ENCODE measurements around the gene CCDC148.
"Not testable (repeated sequence)": the region's sequence is repeated elsewhere in the genome, so short reads cannot be mapped to it uniquely, and the experiment has no call there.

CCDC148 gene

DNA sequence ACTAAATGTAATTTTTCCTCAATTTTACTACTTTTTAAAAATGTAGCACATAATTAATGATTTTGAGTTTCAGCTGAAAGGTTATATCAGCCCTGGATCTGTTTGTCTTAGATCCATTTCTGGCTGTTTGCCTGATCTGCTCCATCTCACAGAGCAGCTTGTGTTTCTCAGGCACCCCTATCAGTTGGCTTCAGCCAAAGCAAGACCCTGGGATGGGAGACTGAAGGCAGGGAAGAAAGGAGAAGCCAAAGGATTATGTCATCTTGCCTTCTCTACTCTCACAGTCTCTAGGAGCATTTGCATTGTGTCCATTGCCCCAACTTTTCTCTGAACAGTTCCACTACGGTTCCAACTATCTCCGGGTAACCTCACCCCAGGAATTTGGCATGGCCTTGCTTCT lies 110.5 kb downstream of the CCDC148 start:
- Histone ChIP-seq H3K9ac (ENCODE audit: low read depth, low read length) (no peak overlapping the region), H3K4me3 (ENCODE audit: low read length) (no peak overlapping the region), H3K9me3 (ENCODE audit: insufficient read depth, low read depth, low read length) (no peaks in the 10 kb centered on the region), H3K27me3 (ENCODE audit: insufficient read depth, low read length) (no peaks in the 10 kb centered on the region), H3K4me1 (ENCODE audit: insufficient read depth, low read length) (peaks cover 13% of the 10 kb centered on the region; the same call in 1 of the 2 replicates), H3K27ac (ENCODE audit: low read length) (no peak overlapping the region), H3K36me3 (ENCODE audit: insufficient read depth, low read depth, low read length) (no peaks in the 10 kb centered on the region)

DNA sequence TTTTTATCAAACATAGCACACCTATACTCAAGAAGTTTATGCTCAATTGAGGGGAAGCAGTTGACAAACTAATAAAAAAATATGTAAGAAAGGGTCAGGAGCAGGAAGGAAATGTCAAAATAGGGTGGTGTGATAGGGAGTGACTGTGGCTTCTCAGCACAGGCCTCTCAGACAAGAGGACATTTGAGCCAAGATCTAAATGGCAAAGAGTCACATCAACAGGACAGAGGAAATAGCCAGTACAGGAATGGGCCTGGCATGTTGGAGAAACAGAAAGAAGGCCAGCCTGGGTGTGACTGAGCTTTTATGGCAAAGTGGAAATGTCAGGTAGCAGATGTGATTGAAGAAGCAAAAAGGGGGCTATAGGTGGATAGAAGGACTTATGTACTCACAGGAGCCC lies 117.0 kb downstream of the CCDC148 start:
- Histone ChIP-seq H3K4me1 (ENCODE audit: insufficient read depth, low read length) (peaks cover 10% of the 10 kb centered on the region; the same call in 1 of the 2 replicates), H3K9ac (ENCODE audit: low read depth, low read length) (no peak overlapping the region), H3K27me3 (ENCODE audit: insufficient read depth, low read length) (no peaks in the 10 kb centered on the region)

DNA sequence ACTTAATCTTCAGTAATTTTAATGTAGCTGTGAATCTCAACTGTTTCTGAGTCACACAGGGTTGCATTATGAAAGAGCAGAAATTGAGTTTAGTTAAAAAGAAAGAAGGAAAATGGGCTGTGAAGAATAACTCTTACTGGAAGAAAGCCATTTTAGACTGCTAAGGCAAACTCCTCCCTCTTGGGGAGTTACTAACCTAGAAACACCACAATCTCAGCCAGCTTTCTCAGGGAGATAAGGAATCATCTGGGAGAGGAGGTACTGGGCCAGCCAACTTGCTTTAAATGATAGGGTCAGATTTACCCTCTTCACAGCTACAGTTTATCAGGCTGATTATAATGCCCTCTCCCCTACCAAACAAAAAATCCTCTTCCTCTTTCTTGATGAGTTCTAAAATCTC lies 119.5 kb downstream of the CCDC148 start:
- no peak overlapping the region for H3K4me3 ChIP-seq (ENCODE audit: low read length)
- no peak overlapping the region for H3K9ac ChIP-seq (ENCODE audit: low read depth, low read length)
- H3K27ac ChIP-seq (ENCODE audit: low read length): no peak overlapping the region
- H3K27me3 ChIP-seq (ENCODE audit: insufficient read depth, low read length): no peaks in the 10 kb centered on the region
- no peaks in the 10 kb centered on the region for H3K9me3 ChIP-seq (ENCODE audit: insufficient read depth, low read depth, low read length)
- H3K36me3 ChIP-seq (ENCODE audit: insufficient read depth, low read depth, low read length): no peaks in the 10 kb centered on the region
- no peaks in the 10 kb centered on the region for H3K4me1 ChIP-seq (ENCODE audit: insufficient read depth, low read length)

More for the DNA sequence above, 117.0 kb downstream of the CCDC148 start:
- no peak overlapping the region for H3K27ac ChIP-seq (ENCODE audit: low read length)
- H3K9me3 ChIP-seq (ENCODE audit: insufficient read depth, low read depth, low read length): no peaks in the 10 kb centered on the region
- H3K4me3 ChIP-seq (ENCODE audit: low read length): no peak overlapping the region
- no peaks in the 10 kb centered on the region for H3K36me3 ChIP-seq (ENCODE audit: insufficient read depth, low read depth, low read length)

DNA sequence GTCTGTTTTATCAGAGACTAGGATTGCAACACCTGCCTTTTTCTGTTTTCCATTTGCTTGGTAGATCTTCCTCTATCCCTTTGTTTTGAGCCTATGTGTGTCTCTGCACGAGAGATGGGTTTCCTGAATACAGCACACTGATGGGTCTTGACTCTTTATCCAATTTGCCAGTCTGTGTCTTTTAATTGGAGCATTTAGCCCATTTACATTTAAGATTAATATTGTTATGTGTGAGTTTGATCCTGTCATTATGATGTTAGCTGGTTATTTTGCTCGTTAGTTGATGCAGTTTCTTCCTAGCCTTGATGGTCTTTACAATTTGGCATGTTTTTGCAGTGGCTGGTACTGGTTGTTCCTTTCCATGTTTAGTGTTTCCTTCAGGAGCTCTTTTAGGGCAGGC lies 124.8 kb downstream of the CCDC148 start:
- H3K9ac ChIP-seq (ENCODE audit: low read depth, low read length); H3K9me3 ChIP-seq (ENCODE audit: insufficient read depth, low read depth, low read length); H3K36me3 ChIP-seq (ENCODE audit: insufficient read depth, low read depth, low read length); H3K4me3 ChIP-seq (ENCODE audit: low read length); H3K27ac ChIP-seq (ENCODE audit: low read length); H3K27me3 ChIP-seq (ENCODE audit: insufficient read depth, low read length); H3K4me1 ChIP-seq (ENCODE audit: insufficient read depth, low read length): not testable (repeated sequence)

DNA sequence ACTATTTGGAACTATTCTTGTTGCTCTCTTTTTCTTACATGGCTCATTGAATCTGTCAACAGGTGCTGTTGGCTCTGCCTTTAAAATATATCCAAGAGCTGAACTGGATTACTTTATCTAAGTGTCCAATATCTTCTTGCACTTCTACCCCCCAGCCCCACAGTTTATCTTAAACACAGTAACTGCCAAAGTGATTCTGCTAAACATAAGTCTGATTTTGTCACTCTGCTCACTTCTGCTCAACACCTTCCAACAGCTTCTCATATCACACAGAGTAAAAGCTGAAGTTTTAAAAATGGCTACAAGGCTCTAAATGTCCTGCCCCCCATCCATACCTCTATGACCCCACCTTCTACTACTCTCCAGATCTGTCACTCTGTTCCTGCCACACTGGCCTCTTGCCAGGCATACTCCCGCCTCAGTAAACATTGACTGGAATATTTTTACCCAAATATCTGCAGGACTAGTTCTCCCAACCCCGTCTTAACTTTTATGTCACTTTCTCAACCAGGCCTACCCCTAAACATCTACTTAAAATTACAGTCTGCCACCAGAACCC lies 130.7 kb downstream of the CCDC148 start:
- Histone ChIP-seq H3K27ac (ENCODE audit: low read length) (no peak overlapping the region), H3K4me3 (ENCODE audit: low read length) (no peak overlapping the region), H3K9ac (ENCODE audit: low read depth, low read length) (no peak overlapping the region), H3K27me3 (ENCODE audit: insufficient read depth, low read length) (no peaks in the 10 kb centered on the region), H3K9me3 (ENCODE audit: insufficient read depth, low read depth, low read length) (no peaks in the 10 kb centered on the region), H3K36me3 (ENCODE audit: insufficient read depth, low read depth, low read length) (no peaks in the 10 kb centered on the region), H3K4me1 (ENCODE audit: insufficient read depth, low read length) (no peaks in the 10 kb centered on the region)

DNA sequence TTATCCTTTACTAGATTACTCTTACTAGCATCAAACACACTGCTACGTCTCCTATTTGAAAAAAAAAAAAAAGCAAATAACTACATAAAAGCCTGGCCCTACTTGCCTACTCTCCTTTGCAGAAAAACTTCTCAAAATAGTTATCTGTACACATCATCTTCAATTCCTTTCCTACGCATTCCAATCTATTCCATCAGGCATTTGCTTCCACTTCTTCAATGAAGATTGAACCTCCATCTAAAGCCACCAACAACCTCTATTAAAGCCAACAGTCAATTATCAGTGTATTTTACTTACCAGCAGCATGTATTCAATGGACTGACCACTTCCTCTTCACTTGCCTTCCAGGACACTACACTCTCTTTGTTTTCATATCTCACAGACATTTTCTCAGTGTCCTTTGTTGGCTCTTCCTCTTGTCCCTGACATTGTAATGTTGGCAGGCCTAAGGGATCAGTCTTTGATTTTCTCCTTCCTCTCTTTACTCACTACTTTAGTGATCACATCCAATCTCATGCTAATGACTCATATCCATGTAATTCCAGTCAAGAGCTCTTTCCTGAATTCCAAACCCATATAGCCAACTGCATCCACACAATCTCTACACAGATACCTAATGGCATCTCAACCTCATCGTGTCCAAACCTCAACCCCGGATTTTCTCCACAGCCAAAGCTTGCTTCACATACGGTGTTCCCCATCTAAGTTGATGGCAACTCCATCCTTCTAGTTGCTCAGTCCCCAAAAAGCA lies 131.3 kb downstream of the CCDC148 start:
- Histone ChIP-seq H3K27ac (ENCODE audit: low read length) (no peak overlapping the region), H3K36me3 (ENCODE audit: insufficient read depth, low read depth, low read length) (no peaks in the 10 kb centered on the region), H3K9me3 (ENCODE audit: insufficient read depth, low read depth, low read length) (no peaks in the 10 kb centered on the region), H3K4me3 (ENCODE audit: low read length) (no peak overlapping the region), H3K27me3 (ENCODE audit: insufficient read depth, low read length) (no peaks in the 10 kb centered on the region), H3K4me1 (ENCODE audit: insufficient read depth, low read length) (no peaks in the 10 kb centered on the region), H3K9ac (ENCODE audit: low read depth, low read length) (no peak overlapping the region)

DNA sequence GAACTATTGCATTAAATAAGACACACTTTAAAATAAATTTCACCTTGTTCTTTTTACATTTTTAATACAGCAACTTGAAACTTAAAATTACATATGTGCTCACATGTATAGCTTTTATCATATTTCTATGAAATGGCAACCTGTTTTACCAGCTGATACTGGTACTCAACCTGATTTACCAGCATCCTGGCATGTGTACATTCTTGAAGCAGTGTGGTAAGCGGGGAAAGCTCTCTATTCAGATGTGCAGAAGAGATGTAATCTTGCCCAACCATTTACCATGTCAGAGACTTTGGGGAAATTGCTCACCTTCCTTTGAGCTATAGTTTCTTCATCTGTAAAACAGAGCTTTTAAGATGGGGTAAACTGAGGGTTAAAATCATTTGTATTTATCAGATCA lies 133.2 kb downstream of the CCDC148 start:
- H3K36me3 ChIP-seq (ENCODE audit: insufficient read depth, low read depth, low read length): no peaks in the 10 kb centered on the region
- H3K9ac ChIP-seq (ENCODE audit: low read depth, low read length): no peak overlapping the region
- 0 out of 2 replicates have a peak, but pooled peaks cover 6% of the 10 kb centered on the region for H3K9me3 ChIP-seq (ENCODE audit: insufficient read depth, low read depth, low read length)
- no peaks in the 10 kb centered on the region for H3K27me3 ChIP-seq (ENCODE audit: insufficient read depth, low read length)
- no peaks in the 10 kb centered on the region for H3K4me1 ChIP-seq (ENCODE audit: insufficient read depth, low read length)
- H3K27ac ChIP-seq (ENCODE audit: low read length): no peak overlapping the region
- no peak overlapping the region for H3K4me3 ChIP-seq (ENCODE audit: low read length)

DNA sequence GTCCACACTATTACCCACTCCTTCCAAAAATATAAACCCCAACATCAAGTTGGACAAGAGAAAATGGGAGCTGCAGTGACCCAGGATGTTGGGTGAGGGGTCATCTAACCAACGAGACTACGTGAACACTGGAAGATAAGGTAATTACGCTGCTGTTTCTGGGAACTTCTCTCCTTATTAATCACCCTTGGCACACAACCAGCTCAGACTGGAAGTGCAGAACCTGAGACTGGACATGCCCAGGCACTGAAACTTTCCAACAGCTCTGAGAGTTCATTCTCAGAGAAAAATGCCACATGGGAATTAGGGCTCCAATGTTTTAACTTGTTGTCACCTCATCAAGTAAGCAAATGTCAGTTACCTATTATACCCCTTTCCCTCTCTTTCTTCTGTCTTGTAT lies 135.3 kb downstream of the CCDC148 start:
- Histone ChIP-seq H3K4me3 (ENCODE audit: low read length) (no peak overlapping the region), H3K4me1 (ENCODE audit: insufficient read depth, low read length) (no peaks in the 10 kb centered on the region; the same call in 1 of the 2 replicates), H3K9me3 (ENCODE audit: insufficient read depth, low read depth, low read length) (0 out of 2 replicates have a peak, but pooled peaks cover 6% of the 10 kb centered on the region), H3K36me3 (ENCODE audit: insufficient read depth, low read depth, low read length) (no peaks in the 10 kb centered on the region), H3K9ac (ENCODE audit: low read depth, low read length) (no peak overlapping the region), H3K27ac (ENCODE audit: low read length) (no peak overlapping the region), H3K27me3 (ENCODE audit: insufficient read depth, low read length) (no peaks in the 10 kb centered on the region)

DNA sequence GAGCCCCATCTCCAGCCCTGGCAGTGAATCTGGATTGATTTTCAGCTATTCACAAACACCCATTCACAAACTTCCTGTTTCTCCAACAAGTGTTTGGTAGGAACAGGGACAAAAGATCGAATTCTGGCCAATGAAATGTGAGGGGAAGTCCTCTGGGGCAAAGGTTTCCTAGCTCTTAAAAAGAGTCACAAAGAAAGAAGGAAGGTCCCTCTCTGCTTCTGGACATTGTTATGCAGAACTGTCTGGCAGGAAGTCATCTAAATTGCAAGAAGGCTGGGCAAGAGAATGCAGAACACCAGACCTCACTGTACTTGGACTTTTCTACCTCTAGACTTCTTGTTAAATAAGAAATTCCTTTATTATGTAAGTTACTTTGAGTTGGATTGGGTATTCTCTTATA lies 137.3 kb downstream of the CCDC148 start:
- H3K4me3 ChIP-seq (ENCODE audit: low read length): no peak overlapping the region
- H3K36me3 ChIP-seq (ENCODE audit: insufficient read depth, low read depth, low read length): no peaks in the 10 kb centered on the region
- H3K9ac ChIP-seq (ENCODE audit: low read depth, low read length): no peak overlapping the region
- no peaks in the 10 kb centered on the region; the same call in 1 of the 2 replicates for H3K4me1 ChIP-seq (ENCODE audit: insufficient read depth, low read length)
- no peak overlapping the region for H3K27ac ChIP-seq (ENCODE audit: low read length)
- 0 out of 2 replicates have a peak, but pooled peaks cover 6% of the 10 kb centered on the region for H3K9me3 ChIP-seq (ENCODE audit: insufficient read depth, low read depth, low read length)
- H3K27me3 ChIP-seq (ENCODE audit: insufficient read depth, low read length): no peaks in the 10 kb centered on the region

DNA sequence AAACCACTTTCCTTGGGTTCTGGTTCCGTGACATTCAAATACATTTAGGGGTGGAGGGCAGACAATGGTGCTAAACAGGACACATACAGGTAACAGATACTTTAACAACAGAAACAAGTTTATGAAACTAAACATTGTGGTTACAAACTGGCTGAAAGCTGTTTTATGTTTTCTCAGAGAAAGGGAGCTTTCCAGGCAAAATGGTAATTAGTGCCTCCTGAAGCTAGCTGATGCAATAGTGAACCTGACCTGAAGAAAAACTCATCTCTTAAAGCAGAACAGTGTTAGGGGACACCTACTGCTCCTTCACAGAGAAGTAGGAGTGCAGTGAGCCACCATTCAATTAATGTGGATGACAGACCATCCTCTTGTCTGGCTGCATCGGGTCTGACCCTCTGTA lies 138.9 kb downstream of the CCDC148 start:
- Histone ChIP-seq H3K9me3 (ENCODE audit: insufficient read depth, low read depth, low read length) (0 out of 2 replicates have a peak, but pooled peaks cover 6% of the 10 kb centered on the region), H3K4me1 (ENCODE audit: insufficient read depth, low read length) (no peaks in the 10 kb centered on the region; the same call in 1 of the 2 replicates), H3K36me3 (ENCODE audit: insufficient read depth, low read depth, low read length) (no peaks in the 10 kb centered on the region), H3K4me3 (ENCODE audit: low read length) (no peak overlapping the region), H3K27ac (ENCODE audit: low read length) (no peak overlapping the region), H3K9ac (ENCODE audit: low read depth, low read length) (no peak overlapping the region), H3K27me3 (ENCODE audit: insufficient read depth, low read length) (no peaks in the 10 kb centered on the region)

DNA sequence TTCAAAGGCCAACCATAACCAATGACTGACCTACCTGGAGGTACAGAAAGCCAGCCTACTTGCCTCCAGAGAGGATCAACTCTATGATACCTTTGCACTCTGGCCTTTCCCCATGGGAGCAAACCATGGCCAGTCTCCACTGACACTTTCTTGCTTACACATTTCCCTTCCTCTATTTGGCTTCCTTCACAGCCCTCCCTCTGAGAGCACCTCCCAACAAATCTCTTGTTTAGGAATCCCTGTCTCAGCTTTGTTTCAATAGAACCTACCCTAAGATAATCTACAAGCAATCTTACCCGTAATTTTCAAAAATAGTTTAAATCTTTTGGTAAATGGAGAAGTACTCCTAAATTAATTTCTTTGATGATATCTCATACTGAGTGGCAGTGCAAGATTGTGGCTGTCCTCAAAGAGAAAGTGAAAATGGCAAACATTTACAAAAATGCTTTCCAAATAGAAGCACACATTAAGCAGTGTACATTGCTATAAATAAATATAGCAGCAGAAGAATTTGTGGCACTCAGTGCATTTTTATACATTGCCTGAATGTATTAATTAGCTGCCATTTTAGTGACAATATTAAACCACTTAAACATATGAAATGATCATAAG lies 140.6 kb downstream of the CCDC148 start:
- no peak overlapping the region for H3K27ac ChIP-seq (ENCODE audit: low read length)
- no peak overlapping the region for H3K4me3 ChIP-seq (ENCODE audit: low read length)
- H3K4me1 ChIP-seq (ENCODE audit: insufficient read depth, low read length): no peaks in the 10 kb centered on the region; the same call in 1 of the 2 replicates
- no peak overlapping the region for H3K9ac ChIP-seq (ENCODE audit: low read depth, low read length)
- H3K36me3 ChIP-seq (ENCODE audit: insufficient read depth, low read depth, low read length): no peaks in the 10 kb centered on the region
- no peaks in the 10 kb centered on the region for H3K27me3 ChIP-seq (ENCODE audit: insufficient read depth, low read length)
- H3K9me3 ChIP-seq (ENCODE audit: insufficient read depth, low read depth, low read length): 0 out of 2 replicates have a peak, but pooled peaks cover 6% of the 10 kb centered on the region

DNA sequence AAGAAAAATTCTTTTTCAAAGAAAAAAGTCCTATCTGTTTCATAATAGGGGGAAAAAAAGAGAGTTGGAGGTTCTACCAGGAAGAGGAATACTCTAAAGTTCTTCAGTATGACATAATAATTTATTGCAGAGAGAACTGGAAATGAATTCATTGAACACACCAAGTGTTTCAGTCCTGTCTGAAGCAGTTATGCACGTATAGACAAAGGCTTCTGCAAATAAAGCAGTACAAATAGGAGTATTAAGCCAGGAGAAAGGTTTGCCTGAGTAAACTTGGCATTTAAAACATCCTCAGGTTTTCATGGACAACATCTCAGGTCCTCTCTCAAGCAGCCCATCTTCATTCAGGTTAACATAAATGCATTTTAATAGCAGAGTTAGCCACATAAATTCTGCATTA lies 141.6 kb downstream of the CCDC148 start:
- Histone ChIP-seq H3K9me3 (ENCODE audit: insufficient read depth, low read depth, low read length) (0 out of 2 replicates have a peak, but pooled peaks cover 6% of the 10 kb centered on the region), H3K4me3 (ENCODE audit: low read length) (no peak overlapping the region), H3K27me3 (ENCODE audit: insufficient read depth, low read length) (no peaks in the 10 kb centered on the region), H3K27ac (ENCODE audit: low read length) (no peak overlapping the region), H3K36me3 (ENCODE audit: insufficient read depth, low read depth, low read length) (no peaks in the 10 kb centered on the region), H3K9ac (ENCODE audit: low read depth, low read length) (no peak overlapping the region), H3K4me1 (ENCODE audit: insufficient read depth, low read length) (no peaks in the 10 kb centered on the region; the same call in 1 of the 2 replicates)

Data from iPS-20b (cell line).